HG03097 (cell line): ENCODE results near the gene UBE2E1.

Experiments
- ATAC-seq: cut with Tn5 transposase; IDR thresholded peaks from one replicate; pipeline ENCODE4 v1.9.1; 2021; ENCODE audit not compliant: unreplicated experiment, low FRiP score

The UBE2E1 gene

GRCh38 chr3:23940775-23941174 lies 135.0 kb downstream of the UBE2E1 start:
- no peak for ATAC-seq
